Measurements from ENCODE around the gene BRI3.
A peak's percentile ranks its signal among the peaks of the same experiment; 100 is the strongest.

The BRI3 gene

DNA sequence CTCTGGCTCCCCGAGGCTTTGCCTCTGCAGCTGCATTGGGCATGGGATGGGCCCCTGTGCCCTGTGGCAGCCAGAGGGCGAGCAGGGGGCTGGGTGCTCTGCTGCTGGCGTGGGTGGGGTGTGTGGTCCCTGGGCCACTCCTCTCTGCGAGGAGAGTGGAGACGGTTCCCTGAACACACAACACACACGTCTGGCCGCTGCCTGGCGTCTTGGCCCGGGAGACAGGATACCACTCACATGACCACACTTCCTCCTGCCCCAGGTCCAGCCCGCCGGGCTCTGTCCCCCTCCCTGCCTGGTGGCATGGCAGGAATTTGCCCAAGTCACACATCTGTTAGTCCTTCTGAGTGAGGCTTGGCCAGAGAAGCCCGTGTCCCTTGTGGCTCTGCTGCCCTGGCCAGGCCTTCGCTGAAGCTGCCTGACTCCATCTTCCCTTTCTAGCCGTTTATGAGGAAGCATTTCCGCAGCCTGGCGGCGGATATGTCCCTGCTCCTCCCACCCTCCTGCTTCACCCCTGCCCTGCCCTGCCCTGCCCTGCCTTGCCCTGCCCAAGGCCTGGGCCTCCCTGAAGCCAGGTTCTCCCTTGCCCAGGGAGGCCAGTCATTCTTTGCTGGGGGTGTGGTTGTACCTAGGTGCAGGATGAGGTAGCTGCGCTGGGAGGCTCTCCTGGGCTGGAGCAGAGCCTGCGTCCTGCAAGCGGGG is 3.0 kb downstream of the BRI3 start:
- peak overlapping the region; percentile 97 for H3K27ac ChIP-seq
- POLR2A ChIA-PET (ENCODE audit: low non-redundant PET): no interaction called here

DNA sequence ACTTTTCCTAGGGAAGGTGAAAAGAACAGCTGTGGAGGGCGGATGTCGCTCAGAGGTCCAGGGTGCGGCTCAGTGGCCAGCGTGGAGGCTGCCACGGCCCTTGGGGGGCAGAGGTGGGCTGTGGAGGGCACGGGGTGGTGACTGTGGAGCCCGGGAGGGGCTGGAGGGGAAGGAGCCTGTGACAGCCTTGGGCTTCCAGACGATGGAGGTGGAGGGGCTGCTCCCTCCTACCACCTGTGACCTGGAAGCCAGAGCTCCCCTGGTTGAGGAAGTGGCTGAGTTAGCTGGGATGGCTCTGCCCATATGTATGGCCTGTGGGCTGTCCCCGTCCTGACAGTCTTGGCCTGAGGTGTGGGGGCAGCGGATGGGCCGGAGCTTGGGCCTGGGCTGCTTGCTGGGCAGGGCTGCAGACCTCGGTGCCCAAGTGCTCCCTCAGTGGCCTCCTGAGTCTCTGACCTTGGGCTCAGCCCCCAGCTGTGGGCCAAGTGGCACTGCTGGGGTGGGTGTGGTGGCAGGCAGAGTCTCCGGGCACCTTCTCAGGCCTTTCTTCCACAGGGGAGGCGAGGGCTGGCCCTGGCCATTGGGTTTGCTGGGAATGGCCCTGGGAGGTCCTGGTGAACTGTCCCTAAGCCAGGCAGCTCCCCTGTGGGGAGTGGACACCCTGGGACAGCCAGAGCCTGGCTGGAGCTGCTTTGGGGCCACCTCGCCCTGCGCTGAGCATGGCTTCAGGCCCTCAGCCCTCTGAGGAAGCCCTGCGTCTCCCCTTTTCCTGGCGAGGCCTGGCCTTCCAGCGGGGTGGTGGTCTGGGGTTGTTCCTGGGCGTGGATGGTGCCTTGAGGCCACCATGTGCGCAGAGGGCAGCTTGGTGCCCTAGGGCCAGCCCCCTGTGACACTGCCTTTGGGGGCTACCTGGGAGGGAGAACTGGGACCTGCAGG is 3.9 kb downstream of the BRI3 start:
- DNase-seq (ENCODE audit: low spot score): no peak
- POLR2A ChIA-PET (ENCODE audit: low non-redundant PET): interaction anchor here (1.0 kb wide), 1 partner anchor 116 kb away, joined by 3 read pairs; the partner anchor contains the start of gene BAIAP2L1
- H3K27ac ChIP-seq: peak overlapping the region; percentile 97
- TF ChIP-seq, protein P1, sequence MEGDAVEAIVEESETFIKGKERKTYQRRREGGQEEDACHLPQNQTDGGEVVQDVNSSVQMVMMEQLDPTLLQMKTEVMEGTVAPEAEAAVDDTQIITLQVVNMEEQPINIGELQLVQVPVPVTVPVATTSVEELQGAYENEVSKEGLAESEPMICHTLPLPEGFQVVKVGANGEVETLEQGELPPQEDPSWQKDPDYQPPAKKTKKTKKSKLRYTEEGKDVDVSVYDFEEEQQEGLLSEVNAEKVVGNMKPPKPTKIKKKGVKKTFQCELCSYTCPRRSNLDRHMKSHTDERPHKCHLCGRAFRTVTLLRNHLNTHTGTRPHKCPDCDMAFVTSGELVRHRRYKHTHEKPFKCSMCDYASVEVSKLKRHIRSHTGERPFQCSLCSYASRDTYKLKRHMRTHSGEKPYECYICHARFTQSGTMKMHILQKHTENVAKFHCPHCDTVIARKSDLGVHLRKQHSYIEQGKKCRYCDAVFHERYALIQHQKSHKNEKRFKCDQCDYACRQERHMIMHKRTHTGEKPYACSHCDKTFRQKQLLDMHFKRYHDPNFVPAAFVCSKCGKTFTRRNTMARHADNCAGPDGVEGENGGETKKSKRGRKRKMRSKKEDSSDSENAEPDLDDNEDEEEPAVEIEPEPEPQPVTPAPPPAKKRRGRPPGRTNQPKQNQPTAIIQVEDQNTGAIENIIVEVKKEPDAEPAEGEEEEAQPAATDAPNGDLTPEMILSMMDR (conservative IDR thresholded peaks at IDR 0.05; ENCODE audit: low read depth): no peak
- CTCF ChIA-PET: interaction anchor here (0.6 to 1.8 kb wide), 3 partner anchors 9 to 116 kb away, joined by 3 to 7 read pairs (median 4); partner anchors contain the start of gene BAIAP2L1

More for the DNA sequence above, 3.0 kb downstream of the BRI3 start:
- CTCF ChIA-PET: interaction anchor here (0.6 to 1.8 kb wide), 2 partner anchors 48 to 117 kb away, joined by 3 to 7 read pairs; partner anchors contain the start of gene BAIAP2L1
- TF ChIP-seq, protein P1 (conservative IDR thresholded peaks at IDR 0.05; ENCODE audit: low read depth): no peak
- DNase-seq (ENCODE audit: low spot score): peak; percentile 69

DNA sequence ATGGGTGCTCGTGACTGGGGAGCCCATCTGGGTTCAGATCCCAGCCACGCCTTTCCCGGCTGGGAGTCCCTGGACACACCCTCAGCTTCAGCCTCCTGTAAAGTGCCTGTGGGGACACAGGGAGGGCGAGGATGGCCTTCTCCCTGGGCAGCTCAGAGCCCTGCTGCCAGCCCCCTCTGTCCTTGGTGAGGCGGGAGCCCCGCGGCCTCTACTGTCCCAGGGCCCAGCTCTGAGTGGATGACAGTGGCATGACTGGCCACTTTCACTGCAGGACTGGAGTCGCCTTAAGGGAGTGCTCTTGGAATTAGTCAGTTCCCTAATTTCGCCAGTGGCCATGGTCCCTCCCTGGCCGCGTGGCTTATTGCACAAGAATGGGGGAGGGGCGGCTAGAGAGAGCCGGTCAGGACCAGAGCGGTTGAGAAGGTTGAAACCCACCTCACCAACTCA is 4.6 kb downstream of the BRI3 start:
- TF ChIP-seq, protein P1 (conservative IDR thresholded peaks at IDR 0.05; ENCODE audit: low read depth): no peak
- peak; percentile 67 for DNase-seq (ENCODE audit: low spot score)
- ChIA-PET POLR2A (ENCODE audit: low non-redundant PET) (interaction anchor here (1.0 kb wide), 1 partner anchor 115 kb away, joined by 3 read pairs; the partner anchor contains the start of gene BAIAP2L1), CTCF (interaction anchor here (0.9 to 1.8 kb wide), 2 partner anchors 8 to 115 kb away, joined by 4 to 7 read pairs; partner anchors contain the start of gene BAIAP2L1)
- peak overlapping the region; percentile 97 for H3K27ac ChIP-seq

DNA sequence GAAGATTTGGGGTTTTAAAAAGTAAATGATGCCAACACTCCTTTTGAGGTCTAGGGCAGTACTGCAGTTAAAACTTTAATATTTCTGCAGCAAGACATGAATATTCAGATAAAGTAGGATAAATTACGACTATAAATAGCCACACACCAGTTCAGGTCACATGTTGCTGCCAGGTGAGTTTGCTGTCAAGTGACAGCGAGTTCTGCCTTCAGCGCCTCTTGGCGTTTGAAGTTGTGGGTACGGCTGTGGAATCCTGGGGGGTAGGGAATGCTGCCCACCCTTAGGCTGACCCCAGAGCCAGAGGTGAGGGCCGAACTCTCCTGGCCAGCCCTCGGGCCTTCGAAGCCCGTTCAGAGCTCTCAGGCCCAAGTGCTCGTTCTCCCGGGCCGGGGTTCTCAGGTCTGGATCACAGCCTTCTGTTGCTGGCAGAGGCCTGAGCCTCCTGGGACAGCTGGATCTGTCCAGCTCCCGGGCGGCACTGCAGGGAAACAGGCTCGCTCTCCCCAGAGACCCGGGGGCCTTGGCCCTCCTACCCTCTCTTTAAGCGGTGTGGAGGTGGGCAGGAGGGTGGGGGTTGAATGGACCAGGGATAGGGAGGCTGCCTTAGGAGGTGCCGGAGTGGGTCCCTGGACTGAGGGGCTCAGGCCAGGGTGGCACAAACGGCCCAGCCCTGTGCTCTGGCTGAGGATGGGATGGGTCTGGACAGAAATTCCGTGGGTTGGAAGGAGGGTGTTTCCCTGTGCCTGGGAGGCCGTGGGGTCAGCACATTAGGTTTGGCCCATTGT is 5.4 kb downstream of the BRI3 start:
- CTCF ChIA-PET: interaction anchor here (0.6 to 0.9 kb wide), 4 partner anchors 83 to 227 kb away, joined by 3 to 7 read pairs (median 3); partner anchors contain the start of gene BAIAP2L1
- peak overlapping the region; percentile 97 for H3K27ac ChIP-seq
- no peak for DNase-seq (ENCODE audit: low spot score)
- TF ChIP-seq, protein P1 (conservative IDR thresholded peaks at IDR 0.05; ENCODE audit: low read depth): no peak
- POLR2A ChIA-PET (ENCODE audit: low non-redundant PET): interaction anchor here (0.5 to 1.0 kb wide), 2 partner anchors 114 to 150 kb away, joined by 3 to 4 read pairs; partner anchors contain the start of gene BAIAP2L1

DNA sequence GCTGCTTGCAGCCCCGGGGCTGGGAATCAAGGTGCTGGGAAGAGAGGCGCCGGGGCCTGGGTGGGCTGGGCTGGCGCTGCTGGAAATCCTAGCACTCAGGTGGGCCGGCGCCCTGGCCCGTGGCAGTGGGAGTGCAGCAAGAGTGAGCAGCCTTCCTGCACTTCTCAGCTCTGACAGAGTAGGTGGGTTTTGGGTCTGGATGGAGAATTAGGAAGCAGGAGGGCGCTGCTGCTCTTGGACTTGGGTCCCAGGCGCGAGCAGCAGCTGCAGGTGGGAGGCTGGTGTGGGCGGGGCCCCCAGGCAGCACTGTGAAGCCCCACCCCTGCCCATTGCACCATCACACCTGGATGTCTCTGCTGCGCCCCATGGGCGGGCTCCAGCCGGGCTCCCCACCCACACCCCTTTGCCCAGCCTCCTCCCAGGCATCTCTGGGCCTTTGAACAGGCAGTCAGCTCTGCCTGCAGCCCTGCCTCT is 6.0 kb downstream of the BRI3 start:
- TF ChIP-seq, protein P1 (conservative IDR thresholded peaks at IDR 0.05; ENCODE audit: low read depth): no peak
- DNase-seq (ENCODE audit: low spot score): peak; percentile 93
- H3K27ac ChIP-seq: peak overlapping the region; percentile 97
- ChIA-PET POLR2A (ENCODE audit: low non-redundant PET) (interaction anchor here (1.0 kb wide), 1 partner anchor 114 kb away, joined by 4 read pairs; the partner anchor contains the start of gene BAIAP2L1), CTCF (interaction anchor here (0.6 to 0.9 kb wide), 4 partner anchors 82 to 131 kb away, joined by 3 to 7 read pairs (median 3); partner anchors contain the start of gene BAIAP2L1)
